Keratinocyte (primary cell): ENCODE results near the gene FURIN. TPM values are rescaled to one million over a fixed set of nuclear protein-coding genes. Genes with fewer than 3 reads are reported as not detected.

Source experiments
- DNase-seq: peaks from one replicate; pipeline ENCODE4 v3.0.0-alpha.2; 2011; ENCODE audit warnings: low read depth, missing footprints, low spot score
- FAIRE-seq: peaks from 2 replicates; lab custom pipeline; 2011; peaks lifted over from hg19 to GRCh38; lab: Jason Lieb, UNC
- H2AFZ ChIP-seq: 2 replicates; pipeline ENCODE4 v1.6.0; 2012; ENCODE audit warnings: low read length, control low read depth, inconsistent platforms; ENCODE audit not compliant: control insufficient read depth
- H3K27ac ChIP-seq: 2 replicates; pipeline ENCODE4 v1.5.1; 2011; ENCODE audit warnings: low read length; ENCODE audit not compliant: control insufficient read depth, insufficient read depth
- H3K27me3 ChIP-seq: 3 replicates; pipeline ENCODE4 v1.6.0; 2011; ENCODE audit warnings: low read length; ENCODE audit not compliant: control insufficient read depth, insufficient read depth; ENCODE audit errors: extremely low read depth
- H3K36me3 ChIP-seq, 2 experiments: 2 replicates in 1 of 2; 3 replicates in 1 of 2; pipeline ENCODE4 v1.5.1; 2011; ENCODE audit warnings: low read length in 2 of 2, mild to moderate bottlenecking in 1 of 2; ENCODE audit not compliant: control insufficient read depth in 2 of 2, insufficient read depth in 2 of 2; ENCODE audit errors: extremely low read depth in 1 of 2
- H3K4me1 ChIP-seq: 3 replicates; pipeline ENCODE4 v1.5.1; 2011; ENCODE audit warnings: low read length; ENCODE audit not compliant: control insufficient read depth, insufficient read depth; ENCODE audit errors: extremely low read depth
- H3K4me2 ChIP-seq: 3 replicates; pipeline ENCODE4 v1.6.0; 2011; ENCODE audit warnings: low read depth, low read length; ENCODE audit not compliant: control insufficient read depth, insufficient read depth; ENCODE audit errors: extremely low read depth
- H3K4me3 ChIP-seq, 3 experiments: fragments of 200-600 bp in 1 of 3; sonication (generic) in 1 of 3; 2 replicates in 2 of 3; 3 replicates in 1 of 3; pipeline ENCODE4 v1.5.1; 2011 to 2016; ENCODE audit warnings: low read length in 3 of 3, mild to moderate bottlenecking in 3 of 3, control low read depth in 2 of 3, inconsistent platforms in 1 of 3, low read depth in 1 of 3, mixed read lengths in 1 of 3, mixed run types in 1 of 3, moderate library complexity in 1 of 3; ENCODE audit not compliant: control insufficient read depth in 2 of 3, insufficient read depth in 2 of 3; ENCODE audit errors: extremely low read depth in 1 of 3
- H3K79me2 ChIP-seq: 2 replicates; pipeline ENCODE4 v1.6.0; 2012; ENCODE audit warnings: low read length; ENCODE audit not compliant: control insufficient read depth, insufficient read depth
- H3K9ac ChIP-seq: 3 replicates; pipeline ENCODE4 v1.6.0; 2011; ENCODE audit warnings: low read length; ENCODE audit not compliant: control insufficient read depth, insufficient read depth; ENCODE audit errors: extremely low read depth
- H3K9me1 ChIP-seq: 3 replicates; pipeline ENCODE4 v1.6.0; 2011; ENCODE audit warnings: low read length; ENCODE audit not compliant: control insufficient read depth, insufficient read depth; ENCODE audit errors: extremely low read depth
- H3K9me3 ChIP-seq: 2 replicates; pipeline ENCODE4 v1.5.1; 2012; ENCODE audit warnings: low read depth, low read length; ENCODE audit not compliant: control insufficient read depth
- H4K20me1 ChIP-seq: 3 replicates; pipeline ENCODE4 v1.6.0; 2011; ENCODE audit warnings: low read length; ENCODE audit not compliant: control insufficient read depth, insufficient read depth; ENCODE audit errors: extremely low read depth
- CTCF ChIP-seq, 3 experiments: IDR thresholded peaks in 1 of 3; conservative IDR thresholded peaks in 1 of 3; optimal IDR thresholded peaks in 1 of 3; 2 replicates in 2 of 3; 3 replicates in 1 of 3; pipeline versions ENCODE3 to v1.5.1; 2011; ENCODE audit warnings: low read length in 3 of 3, mild to moderate bottlenecking in 3 of 3, moderate library complexity in 2 of 3, control low read depth in 1 of 3, inconsistent platforms in 1 of 3; ENCODE audit not compliant: insufficient read depth in 2 of 3; ENCODE audit errors: extremely low read depth in 1 of 3
- EZH2 ChIP-seq: IDR thresholded peaks from one replicate; pipeline ENCODE4 v1.6.1; 2012; ENCODE audit warnings: inconsistent platforms, mild to moderate bottlenecking, low read length, moderate library complexity
- dilution Hi-C: fragments of 300-500 bp; cut with MboI; formaldehyde crosslinking; loops from one replicate; pipeline ENCODE4 v1.7.0; 2020; ENCODE audit warnings: low sequenced_read_pairs; ENCODE audit not compliant: extremely low pct_ligation_motif_present
- polyA plus RNA-seq, 5 experiments: library from polyadenylated mRNA; depleted of rRNA in 3 of 5; stranded (reverse) in 3 of 5; stranded (forward) in 1 of 5; unstranded in 1 of 5; fragments of >200 nt; gene quantifications; 1 replicate in 1 of 5; 2 replicates in 3 of 5; 3 replicates in 1 of 5; pipeline versions ENCODE4 v1.2.1 to v1.2.3, GENCODE V29; 2011 to 2012; ENCODE audit warnings: missing spikeins in 2 of 5, low read depth in 1 of 5, low replicate concordance in 1 of 5

FURIN gene
- polyA plus RNA-seq, 1 donor (not counting 4 experiments of a cell fraction or from before 2014, with no cell fraction given) = 22.8 TPM

GRCh38 chr15:90891346-90891949, 23.1 kb downstream of the FURIN start:
- dilution Hi-C loops = no loop called here
- Histone ChIP-seq H2AFZ (no peak overlapping the region), H3K4me3 (no peak overlapping the region), H3K9me3 (no peaks in the 10 kb centered on the region), H4K20me1 (no peaks in the 10 kb centered on the region), H3K36me3 (no peaks in the 10 kb centered on the region), H3K9me1 (no peaks in the 10 kb centered on the region), H3K4me2 (no peak overlapping the region), H3K79me2 (no peaks in the 10 kb centered on the region), H3K9ac (no peak overlapping the region), H3K27ac (no peak overlapping the region), H3K27me3 (no peaks in the 10 kb centered on the region), H3K4me1 (no peaks in the 10 kb centered on the region)
- FAIRE-seq (no peak), DNase-seq (no peak)
- TF ChIP-seq EZH2 (no peak), CTCF (optimal IDR thresholded peaks at IDR 0.05 in 1 of 3, IDR thresholded peaks at IDR 0.05 in 1 of 3, conservative IDR thresholded peaks at IDR 0.05 in 1 of 3; ENCODE audit: extremely low read depth in 1 of 3, insufficient read depth in 2 of 3, low read length in 3 of 3) (no peak)

GRCh38 chr15:90892023-90892422, 23.6 kb downstream of the FURIN start:
- no peak for TF ChIP-seq CTCF (optimal IDR thresholded peaks at IDR 0.05 in 1 of 3, IDR thresholded peaks at IDR 0.05 in 1 of 3, conservative IDR thresholded peaks at IDR 0.05 in 1 of 3; ENCODE audit: extremely low read depth in 1 of 3, insufficient read depth in 2 of 3, low read length in 3 of 3)
- no peak for TF ChIP-seq EZH2
- Histone ChIP-seq H3K4me3 (no peak overlapping the region), H3K4me2 (no peak overlapping the region), H3K27me3 (no peaks in the 10 kb centered on the region), H3K9me3 (no peaks in the 10 kb centered on the region), H2AFZ (no peak overlapping the region), H3K27ac (no peak overlapping the region), H3K4me1 (no peaks in the 10 kb centered on the region), H3K79me2 (no peaks in the 10 kb centered on the region), H3K9ac (no peak overlapping the region), H4K20me1 (no peaks in the 10 kb centered on the region), H3K9me1 (no peaks in the 10 kb centered on the region), H3K36me3 (no peaks in the 10 kb centered on the region)
- FAIRE-seq = no peak
- dilution Hi-C loops = no loop called here
- DNase-seq = no peak
